Measurements from ENCODE around the gene CXCL14.

The CXCL14 gene

GRCh38 chr5:135564331-135564730 lies 14.5 kb downstream of the CXCL14 start:
- H3K4me3 ChIP-seq (ENCODE audit: low read length): no peak overlapping the region
- TF ChIP-seq, protein P1, sequence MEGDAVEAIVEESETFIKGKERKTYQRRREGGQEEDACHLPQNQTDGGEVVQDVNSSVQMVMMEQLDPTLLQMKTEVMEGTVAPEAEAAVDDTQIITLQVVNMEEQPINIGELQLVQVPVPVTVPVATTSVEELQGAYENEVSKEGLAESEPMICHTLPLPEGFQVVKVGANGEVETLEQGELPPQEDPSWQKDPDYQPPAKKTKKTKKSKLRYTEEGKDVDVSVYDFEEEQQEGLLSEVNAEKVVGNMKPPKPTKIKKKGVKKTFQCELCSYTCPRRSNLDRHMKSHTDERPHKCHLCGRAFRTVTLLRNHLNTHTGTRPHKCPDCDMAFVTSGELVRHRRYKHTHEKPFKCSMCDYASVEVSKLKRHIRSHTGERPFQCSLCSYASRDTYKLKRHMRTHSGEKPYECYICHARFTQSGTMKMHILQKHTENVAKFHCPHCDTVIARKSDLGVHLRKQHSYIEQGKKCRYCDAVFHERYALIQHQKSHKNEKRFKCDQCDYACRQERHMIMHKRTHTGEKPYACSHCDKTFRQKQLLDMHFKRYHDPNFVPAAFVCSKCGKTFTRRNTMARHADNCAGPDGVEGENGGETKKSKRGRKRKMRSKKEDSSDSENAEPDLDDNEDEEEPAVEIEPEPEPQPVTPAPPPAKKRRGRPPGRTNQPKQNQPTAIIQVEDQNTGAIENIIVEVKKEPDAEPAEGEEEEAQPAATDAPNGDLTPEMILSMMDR (conservative IDR thresholded peaks at IDR 0.05; ENCODE audit: low read length): no peak
- DNase-seq (ENCODE audit: low read depth): no peak

DNA sequence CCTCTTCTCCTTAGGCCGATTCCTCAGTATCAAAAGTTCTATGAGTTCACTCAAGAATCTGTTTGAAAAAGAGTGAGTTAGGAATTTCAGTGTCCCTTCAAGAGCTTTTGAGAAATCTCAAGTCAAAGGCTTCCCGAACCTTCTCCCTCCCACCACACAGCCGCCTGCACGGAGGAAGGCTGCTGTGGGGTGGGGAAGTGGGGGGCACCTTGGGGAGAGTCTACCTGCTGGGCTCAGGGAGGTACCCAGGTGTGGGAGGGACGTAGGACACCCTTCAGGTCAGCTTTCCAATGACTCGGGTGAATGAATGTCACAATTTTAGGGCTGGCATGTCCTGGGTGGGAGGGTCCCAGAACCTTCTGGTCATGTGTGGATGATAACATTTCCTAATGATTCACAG lies 17.5 kb downstream of the CXCL14 start:
- no peak overlapping the region for H3K4me3 ChIP-seq (ENCODE audit: low read length)
- TF ChIP-seq, protein P1 (conservative IDR thresholded peaks at IDR 0.05; ENCODE audit: low read length): no peak
- no peak for DNase-seq (ENCODE audit: low read depth)

DNA sequence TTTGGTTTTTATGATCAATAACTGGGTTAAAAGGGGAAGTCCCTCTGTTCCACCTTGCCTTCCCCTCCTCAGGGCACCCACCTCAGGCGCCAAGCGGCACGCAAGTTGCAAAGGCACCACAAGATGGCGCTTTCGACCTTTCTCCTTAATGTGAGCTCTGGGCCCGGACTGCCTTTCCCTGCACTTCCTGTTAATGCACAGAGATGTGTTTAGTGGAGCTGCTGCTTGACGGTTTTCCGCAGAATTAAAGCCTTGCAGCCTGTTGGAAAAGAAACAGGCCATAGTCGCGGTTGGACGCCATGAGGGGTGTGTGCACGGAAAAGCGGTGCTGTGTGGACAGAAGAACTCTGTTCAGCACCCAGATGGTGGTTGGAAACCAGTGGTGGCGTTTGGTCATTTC lies 17.9 kb downstream of the CXCL14 start:
- no peak overlapping the region for H3K4me3 ChIP-seq (ENCODE audit: low read length)
- TF ChIP-seq, protein P1 (conservative IDR thresholded peaks at IDR 0.05; ENCODE audit: low read length): peak; percentile 90
- peak; percentile 66 for DNase-seq (ENCODE audit: low read depth)

DNA sequence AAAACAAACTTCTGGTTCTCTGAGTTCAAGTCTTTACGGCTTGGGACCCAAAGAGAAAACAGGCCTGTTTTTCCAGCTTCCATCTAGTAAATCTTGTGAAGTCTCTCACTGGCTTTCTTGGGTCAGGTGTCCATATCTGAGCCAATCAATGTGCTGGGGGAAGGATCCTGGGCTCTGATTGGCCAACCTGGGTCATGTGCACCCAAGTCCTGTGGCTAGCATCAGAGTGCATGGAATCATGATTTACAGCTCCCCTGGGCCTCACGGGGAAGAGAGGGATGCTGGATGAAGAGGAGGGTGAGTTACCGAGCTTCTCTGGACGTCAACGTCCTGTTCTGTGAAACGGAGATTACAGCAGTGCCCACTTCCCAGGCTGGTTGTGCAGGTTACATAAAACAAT lies 19.4 kb downstream of the CXCL14 start:
- DNase-seq (ENCODE audit: low read depth): peak; percentile 14
- TF ChIP-seq, protein P1 (conservative IDR thresholded peaks at IDR 0.05; ENCODE audit: low read length): no peak
- no peak overlapping the region for H3K4me3 ChIP-seq (ENCODE audit: low read length)

DNA sequence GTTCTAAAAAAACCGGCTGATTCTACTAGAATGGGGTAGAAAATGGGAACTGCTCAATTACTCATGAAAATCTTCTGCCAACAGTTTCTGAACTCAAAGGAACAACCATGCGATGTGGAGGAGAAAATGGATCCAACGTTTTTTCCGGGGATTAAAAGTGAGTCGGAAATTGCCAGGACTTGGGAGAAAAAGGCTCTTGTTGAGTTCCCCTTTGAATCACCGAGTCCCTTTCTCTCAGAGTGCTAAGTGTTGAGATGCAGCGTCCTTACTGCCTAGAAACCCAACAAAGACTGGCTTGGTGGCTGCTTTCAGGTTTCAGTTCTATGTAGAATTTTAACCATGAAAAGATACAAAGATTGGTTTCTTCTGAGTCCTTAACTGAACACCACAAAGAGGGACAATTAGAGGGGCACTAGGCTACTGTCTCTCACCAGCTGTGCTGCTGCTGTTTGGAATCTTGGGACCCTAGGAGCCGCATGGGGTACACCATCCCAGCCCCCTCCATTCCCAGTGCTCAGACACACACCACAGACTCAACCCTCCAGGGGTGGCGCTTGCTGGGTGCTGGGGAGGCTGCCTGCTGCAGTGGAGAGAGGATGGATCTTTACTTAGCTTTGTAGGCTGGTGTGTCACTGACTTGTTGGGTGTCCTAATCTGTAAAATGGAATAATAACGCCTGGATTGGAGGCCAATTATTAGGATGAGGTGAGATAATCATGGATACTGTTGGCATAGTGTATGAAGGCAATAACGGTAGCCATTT lies 21.5 kb downstream of the CXCL14 start:
- H3K4me3 ChIP-seq (ENCODE audit: low read length): no peak overlapping the region

GRCh38 chr5:135556620-135557019 lies 22.2 kb downstream of the CXCL14 start:
- no peak overlapping the region for H3K4me3 ChIP-seq (ENCODE audit: low read length)
- no peak for DNase-seq (ENCODE audit: low read depth)
- TF ChIP-seq, protein P1 (conservative IDR thresholded peaks at IDR 0.05; ENCODE audit: low read length): no peak

More for the DNA sequence above, 21.5 kb downstream of the CXCL14 start:
- DNase-seq (ENCODE audit: low read depth): no peak
- TF ChIP-seq, protein P1 (conservative IDR thresholded peaks at IDR 0.05; ENCODE audit: low read length): no peak

DNA sequence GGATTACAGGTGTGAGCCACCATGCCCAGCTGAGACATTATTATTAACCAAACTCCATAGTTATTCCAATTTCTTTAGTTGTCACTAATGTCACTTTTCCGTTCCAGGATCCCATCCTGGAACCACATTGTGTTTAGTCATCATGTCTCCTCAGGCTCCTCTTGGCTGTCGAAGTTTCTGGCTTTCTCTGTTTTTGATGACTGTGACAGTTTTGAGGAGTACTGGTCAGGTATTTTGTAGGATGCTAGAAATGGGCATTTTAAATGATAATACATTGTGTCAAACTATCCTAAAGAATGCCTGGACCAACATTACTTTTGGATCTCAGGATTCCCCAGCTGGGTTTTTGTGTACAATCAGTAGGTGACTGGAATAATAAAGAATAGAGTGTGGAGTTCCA lies 23.3 kb downstream of the CXCL14 start:
- TF ChIP-seq, protein P1 (conservative IDR thresholded peaks at IDR 0.05; ENCODE audit: low read length): no peak
- no peak overlapping the region for H3K4me3 ChIP-seq (ENCODE audit: low read length)
- no peak for DNase-seq (ENCODE audit: low read depth)

Data from AG10803 (cell line).